Stimulated activated naive CD8-positive, alpha-beta T cell treated with anti-CD3 and anti-CD28 coated beads, Interleukin-15, Interleukin-2, amounts not matched to agents 100 ng/mL and 50 ng/mL, for 24 hours (primary cell): Measurements from ENCODE around the gene TMEM184A.

Source experiments
- H3K27ac Mint-ChIP-seq: one replicate; pipeline ENCODE4 v1.8.0; 2021; ENCODE audit warnings: mild to moderate bottlenecking, mixed read lengths
- H3K27me3 Mint-ChIP-seq: one replicate; pipeline ENCODE4 v1.8.0; 2021; ENCODE audit warnings: mixed read lengths
- H3K36me3 Mint-ChIP-seq: one replicate; pipeline ENCODE4 v1.8.0; 2021; ENCODE audit warnings: low read depth, mixed read lengths
- H3K4me1 Mint-ChIP-seq: one replicate; pipeline ENCODE4 v1.8.0; 2021; ENCODE audit warnings: low read depth, mixed read lengths
- H3K4me3 Mint-ChIP-seq: one replicate; pipeline ENCODE4 v1.8.0; 2021; ENCODE audit warnings: mild to moderate bottlenecking, mixed read lengths
- H3K9me3 Mint-ChIP-seq: one replicate; pipeline ENCODE4 v1.8.0; 2021; ENCODE audit warnings: mixed read lengths

The TMEM184A gene

DNA sequence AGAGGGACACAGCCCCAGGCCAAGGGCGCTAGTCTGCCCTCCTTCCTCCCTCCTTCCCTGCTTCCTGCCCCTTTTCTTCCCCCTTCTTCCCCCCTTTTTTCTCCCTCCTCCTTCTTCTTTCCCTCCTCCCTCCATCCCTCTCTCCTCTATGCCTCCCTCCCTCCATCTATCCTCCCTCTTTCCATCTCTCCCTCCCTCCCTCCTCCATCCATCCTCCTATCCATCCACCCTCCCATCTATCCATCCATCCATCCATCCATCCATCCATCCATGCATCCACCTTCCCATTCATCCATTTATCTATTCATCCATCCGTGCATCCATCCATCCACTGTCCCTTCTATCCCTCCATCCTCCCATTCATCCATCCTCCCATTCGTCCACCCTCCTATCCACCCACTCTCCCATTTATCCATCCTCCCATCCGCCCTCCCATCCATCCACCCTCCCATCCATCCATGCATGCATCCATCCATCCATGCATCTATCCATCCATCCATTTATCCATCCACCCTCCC is 38.0 kb upstream of the TMEM184A start:
- H3K9me3 Mint-ChIP-seq, result peaks cover 4% of the 10 kb centered on the region

GRCh38 chr7:1593091-1593866 is 37.3 kb upstream of the TMEM184A start:
- no peak overlapping the region for H3K4me3 Mint-ChIP-seq

More for the DNA sequence above, 38.0 kb upstream of the TMEM184A start:
- Mint-ChIP-seq H3K36me3 (no peaks in the 10 kb centered on the region), H3K4me3 (no peak overlapping the region), H3K27me3 (peaks cover 21% of the 10 kb centered on the region), H3K4me1 (peaks cover 29% of the 10 kb centered on the region), H3K27ac (no peak overlapping the region)

DNA sequence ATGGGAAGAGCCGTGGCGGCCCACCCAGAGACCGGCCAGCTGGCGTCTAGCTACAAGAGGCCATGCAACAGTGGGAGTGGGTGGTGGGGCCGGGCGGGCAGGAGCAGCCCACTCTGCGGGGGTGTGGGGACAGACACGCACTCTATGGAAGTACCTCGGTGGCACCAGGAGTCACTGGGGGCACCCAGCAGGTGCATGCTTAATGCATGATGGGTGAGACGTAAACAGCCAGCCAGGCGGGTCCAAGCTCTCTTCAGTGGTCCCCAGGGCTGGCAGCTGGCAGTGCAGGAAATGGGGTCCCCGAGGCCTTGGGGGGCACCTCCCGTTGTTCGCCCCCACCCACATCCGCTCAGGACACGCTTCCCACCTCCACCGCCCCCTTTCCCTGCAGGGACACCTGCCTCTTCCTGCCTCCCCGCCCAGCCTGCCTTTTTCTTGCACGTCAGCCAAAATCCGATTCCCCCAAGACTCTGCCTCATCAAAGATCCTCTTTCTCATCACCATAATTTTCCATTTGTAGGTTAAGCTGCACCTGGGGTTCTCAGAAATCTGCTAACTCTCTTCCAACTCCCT is 36.4 kb upstream of the TMEM184A start:
- Mint-ChIP-seq H3K27ac (no peak overlapping the region), H3K9me3 (peaks cover 4% of the 10 kb centered on the region), H3K4me1 (peaks cover 29% of the 10 kb centered on the region)

More at GRCh38 chr7:1593091-1593866, 37.3 kb upstream of the TMEM184A start:
- H3K4me1 Mint-ChIP-seq, result peaks cover 29% of the 10 kb centered on the region
- H3K27me3 Mint-ChIP-seq, result peaks cover 21% of the 10 kb centered on the region
- peaks cover 4% of the 10 kb centered on the region for H3K9me3 Mint-ChIP-seq
- no peak overlapping the region for H3K27ac Mint-ChIP-seq
- no peaks in the 10 kb centered on the region for H3K36me3 Mint-ChIP-seq

DNA sequence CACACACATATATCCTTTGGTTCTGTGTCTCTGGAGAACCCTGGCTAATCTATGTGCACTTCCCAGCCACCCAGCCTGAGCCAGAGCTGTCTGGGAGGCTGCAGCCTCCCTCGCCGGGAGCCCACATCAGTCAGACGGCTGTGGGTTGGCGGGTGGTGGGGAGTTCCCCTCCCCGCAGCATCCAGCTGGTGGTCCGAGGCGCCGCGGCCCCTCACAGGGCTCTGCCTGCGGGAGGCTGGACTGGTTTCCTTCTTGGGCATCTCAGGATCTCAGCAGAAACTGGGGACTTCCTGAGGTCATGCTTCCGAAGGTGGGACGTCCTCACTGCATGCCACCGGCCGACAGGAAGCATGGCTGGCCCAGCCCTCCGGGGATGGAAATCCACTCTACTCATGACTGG is 35.9 kb upstream of the TMEM184A start:
- H3K27ac Mint-ChIP-seq, result no peak overlapping the region
- peaks cover 29% of the 10 kb centered on the region for H3K4me1 Mint-ChIP-seq
- H3K36me3 Mint-ChIP-seq, result no peaks in the 10 kb centered on the region
- no peak overlapping the region for H3K4me3 Mint-ChIP-seq
- peaks cover 4% of the 10 kb centered on the region for H3K9me3 Mint-ChIP-seq
- H3K27me3 Mint-ChIP-seq, result peaks cover 21% of the 10 kb centered on the region

More for the DNA sequence above, 36.4 kb upstream of the TMEM184A start:
- Mint-ChIP-seq H3K4me3 (peak overlapping the region; percentile 33), H3K27me3 (peaks cover 21% of the 10 kb centered on the region), H3K36me3 (no peaks in the 10 kb centered on the region)

DNA sequence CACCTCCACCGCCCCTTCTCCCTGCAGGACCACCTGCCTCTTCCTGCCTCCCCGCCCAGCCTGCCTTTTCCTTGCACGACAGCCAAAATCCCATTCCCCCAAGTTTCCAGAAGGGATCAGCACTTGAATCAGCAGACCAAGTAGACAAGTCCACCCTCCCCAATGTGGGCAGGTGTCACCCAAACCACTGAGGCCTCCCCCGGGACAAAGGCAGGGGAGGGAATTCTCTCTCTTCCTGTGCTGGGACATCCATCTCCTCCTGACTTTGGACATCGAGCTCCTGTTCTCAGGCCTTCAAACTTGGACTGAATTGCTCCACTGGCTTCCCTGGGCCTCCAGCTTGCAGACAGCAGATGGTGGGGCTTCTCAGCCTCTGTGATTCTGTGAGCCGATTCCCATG is 35.4 kb upstream of the TMEM184A start:
- Mint-ChIP-seq H3K36me3 (no peaks in the 10 kb centered on the region), H3K9me3 (peaks cover 4% of the 10 kb centered on the region), H3K27ac (no peak overlapping the region), H3K27me3 (peaks cover 21% of the 10 kb centered on the region), H3K4me3 (no peak overlapping the region), H3K4me1 (peaks cover 29% of the 10 kb centered on the region)

- no peak overlapping the region for H3K4me3 Mint-ChIP-seq
- H3K27ac Mint-ChIP-seq, result no peak overlapping the region
- H3K9me3 Mint-ChIP-seq, result peaks cover 4% of the 10 kb centered on the region
- peaks cover 21% of the 10 kb centered on the region for H3K27me3 Mint-ChIP-seq
- peaks cover 29% of the 10 kb centered on the region for H3K4me1 Mint-ChIP-seq
- no peaks in the 10 kb centered on the region for H3K36me3 Mint-ChIP-seq
Measured at GRCh38 chr7:1590887-1591286, 34.9 kb upstream of the TMEM184A start.

DNA sequence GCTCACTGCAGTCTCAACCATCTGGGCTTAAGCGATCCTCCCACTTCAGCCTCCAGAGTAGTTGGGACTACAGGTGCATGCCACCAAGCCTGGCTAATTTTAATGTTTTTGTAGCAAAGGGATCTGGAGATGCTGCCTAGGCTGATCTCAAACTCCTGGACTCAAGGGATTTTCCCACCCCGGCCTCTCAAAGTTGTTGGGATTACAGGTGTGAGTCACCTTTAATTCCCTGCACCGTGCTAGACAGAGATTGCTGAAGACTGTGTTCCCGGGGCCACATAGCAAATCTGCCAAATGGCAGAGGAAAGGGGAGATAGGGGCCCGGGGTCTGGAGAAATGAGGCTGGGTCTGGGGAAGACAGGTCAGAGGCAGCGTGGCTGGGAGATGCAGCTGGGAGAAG is 34.5 kb upstream of the TMEM184A start:
- Mint-ChIP-seq H3K9me3 (peaks cover 4% of the 10 kb centered on the region), H3K4me1 (peaks cover 29% of the 10 kb centered on the region), H3K27ac (no peak overlapping the region), H3K27me3 (peaks cover 21% of the 10 kb centered on the region), H3K36me3 (no peaks in the 10 kb centered on the region), H3K4me3 (no peak overlapping the region)

- Mint-ChIP-seq H3K9me3 (peaks cover 4% of the 10 kb centered on the region), H3K27ac (no peak overlapping the region), H3K27me3 (peaks cover 18% of the 10 kb centered on the region), H3K36me3 (no peaks in the 10 kb centered on the region), H3K4me3 (no peak overlapping the region), H3K4me1 (peaks cover 29% of the 10 kb centered on the region)
Measured at GRCh38 chr7:1588978-1589377, 33.0 kb upstream of the TMEM184A start.

DNA sequence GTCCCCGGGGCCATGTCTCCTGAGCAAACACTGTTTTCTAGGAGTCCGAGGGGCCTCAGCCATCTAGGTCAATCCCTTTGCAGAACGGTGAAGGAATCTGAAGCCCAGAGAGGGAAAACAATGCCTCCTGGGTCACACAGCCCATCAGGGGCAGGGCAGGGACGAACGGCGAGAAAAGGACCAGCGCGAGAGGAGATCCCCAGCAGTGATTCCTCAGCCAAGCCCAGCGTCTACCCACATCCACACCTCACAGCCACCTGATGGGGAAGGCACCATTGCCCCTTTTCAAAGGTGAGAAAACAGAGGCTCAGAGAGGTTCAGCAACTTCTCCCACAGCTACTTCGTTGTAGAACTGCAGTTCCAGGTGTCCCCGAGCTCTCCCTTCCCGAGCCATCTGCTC is 31.7 kb upstream of the TMEM184A start:
- H3K4me1 Mint-ChIP-seq, result peaks cover 24% of the 10 kb centered on the region
- H3K9me3 Mint-ChIP-seq, result peaks cover 4% of the 10 kb centered on the region
- no peaks in the 10 kb centered on the region for H3K36me3 Mint-ChIP-seq
- H3K4me3 Mint-ChIP-seq, result no peak overlapping the region
- H3K27ac Mint-ChIP-seq, result no peak overlapping the region
- H3K27me3 Mint-ChIP-seq, result peaks cover 15% of the 10 kb centered on the region

GRCh38 chr7:1586827-1587705 is 31.1 kb upstream of the TMEM184A start:
- Mint-ChIP-seq H3K27me3 (peaks cover 11% of the 10 kb centered on the region), H3K4me1 (peaks cover 17% of the 10 kb centered on the region), H3K4me3 (no peak overlapping the region), H3K27ac (no peak overlapping the region), H3K9me3 (peaks cover 4% of the 10 kb centered on the region), H3K36me3 (no peaks in the 10 kb centered on the region)

DNA sequence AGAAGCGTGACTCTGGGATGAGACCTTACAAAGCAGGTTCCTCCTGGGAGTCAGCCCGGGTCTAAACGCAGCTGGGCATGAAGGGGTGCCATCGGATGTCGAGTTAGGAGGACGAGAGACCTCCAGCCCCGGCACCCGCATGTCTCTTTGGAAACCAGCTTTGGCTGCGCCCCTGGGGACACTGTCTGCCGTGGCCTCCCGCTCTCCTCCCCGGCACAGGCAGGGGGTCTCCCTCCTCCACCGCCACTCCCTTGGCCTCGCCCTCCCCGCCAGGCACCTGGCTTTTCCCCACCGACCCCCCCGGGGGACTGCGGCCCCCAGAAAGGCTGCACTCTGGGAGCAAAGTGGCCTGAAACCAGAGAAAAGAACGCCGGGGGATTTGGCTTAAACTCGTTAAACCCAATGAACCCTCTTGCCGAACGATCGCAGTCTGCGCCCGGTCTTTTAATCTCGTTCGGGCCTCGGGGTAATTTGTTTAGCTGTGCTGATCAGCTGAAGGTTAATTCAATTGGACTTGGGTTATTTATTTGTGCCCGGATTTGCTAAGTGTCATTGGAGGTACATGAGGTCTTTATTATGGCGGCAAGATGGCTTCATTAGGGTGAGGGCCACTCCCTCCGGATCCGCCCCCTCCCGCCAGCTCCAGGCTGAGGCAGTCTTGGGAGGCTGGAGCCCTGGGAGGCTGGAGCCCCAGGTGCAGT is 30.3 kb upstream of the TMEM184A start:
- no peaks in the 10 kb centered on the region for H3K36me3 Mint-ChIP-seq
- H3K27me3 Mint-ChIP-seq, result peaks cover 6% of the 10 kb centered on the region
- peaks cover 4% of the 10 kb centered on the region for H3K9me3 Mint-ChIP-seq

DNA sequence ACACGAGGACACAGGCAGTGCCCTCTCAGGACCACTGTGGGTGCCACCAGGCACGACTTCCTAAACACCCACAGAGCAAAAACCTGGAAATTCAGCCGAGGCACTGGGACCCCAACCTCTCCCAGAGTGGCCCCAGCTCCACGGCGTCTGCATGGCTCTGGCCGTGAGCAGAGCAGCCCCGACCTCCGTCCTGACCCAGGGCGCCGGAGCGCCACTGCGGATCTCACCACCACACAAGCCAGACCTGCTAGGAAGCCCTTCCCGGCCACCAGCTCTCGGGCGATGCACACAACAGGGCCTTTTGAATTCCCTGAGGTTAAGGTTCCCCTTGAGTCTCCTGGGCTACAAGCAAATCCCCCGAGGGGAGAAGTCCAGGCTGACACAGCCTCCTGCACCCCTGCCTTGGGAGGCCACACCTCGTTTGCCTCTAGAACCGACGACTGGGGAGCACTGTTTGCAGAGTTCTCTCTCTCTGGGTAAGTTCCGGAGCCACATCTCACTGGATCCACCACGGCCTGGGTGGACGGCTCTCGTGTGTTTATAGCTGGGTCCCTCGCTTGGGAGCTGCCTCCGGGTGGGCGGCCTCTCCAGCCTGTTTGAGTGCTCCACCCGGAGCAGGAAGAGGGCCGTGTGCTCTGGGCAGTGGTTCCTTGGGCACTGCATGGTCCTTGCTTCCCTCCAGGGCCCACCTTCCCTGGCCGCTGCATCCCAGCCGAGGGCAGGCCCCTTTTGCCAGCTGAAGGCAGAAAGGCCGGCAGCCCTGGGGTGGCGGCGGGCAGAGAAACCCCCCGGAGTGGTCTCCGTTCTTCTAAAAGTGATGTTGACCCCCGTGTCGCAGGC is 29.4 kb upstream of the TMEM184A start:
- no peak overlapping the region for H3K4me3 Mint-ChIP-seq
- H3K4me1 Mint-ChIP-seq, result peaks cover under 1% of the 10 kb centered on the region
- H3K27ac Mint-ChIP-seq, result no peak overlapping the region
- no peaks in the 10 kb centered on the region for H3K27me3 Mint-ChIP-seq
- no peaks in the 10 kb centered on the region for H3K36me3 Mint-ChIP-seq
- H3K9me3 Mint-ChIP-seq, result peaks cover 4% of the 10 kb centered on the region

More for the DNA sequence above, 30.3 kb upstream of the TMEM184A start:
- Mint-ChIP-seq H3K4me1 (peaks cover 9% of the 10 kb centered on the region), H3K27ac (no peak overlapping the region), H3K4me3 (no peak overlapping the region)

- Mint-ChIP-seq H3K27ac (no peak overlapping the region), H3K27me3 (no peaks in the 10 kb centered on the region), H3K4me3 (no peak overlapping the region), H3K9me3 (peaks cover 4% of the 10 kb centered on the region), H3K4me1 (no peaks in the 10 kb centered on the region), H3K36me3 (no peaks in the 10 kb centered on the region)
Measured at GRCh38 chr7:1584700-1585099, 28.7 kb upstream of the TMEM184A start.
